Measurements from ENCODE around the gene PDE12.

- TF ChIP-seq POLR2A (IDR thresholded peaks at IDR 0.05; ENCODE audit: low read depth, low read length) (no peak), POLR2AphosphoS5 (IDR thresholded peaks at IDR 0.05; ENCODE audit: low read depth, low read length) (no peak), TAF1 (IDR thresholded peaks at IDR 0.05; ENCODE audit: borderline replicate concordance, low read depth, low read length) (no peak)
Measured at GRCh38 chr3:57546616-57547015, 9.5 kb upstream of the PDE12 start.
